A673 (cell line): ENCODE results near the gene ROR1. TPM values are rescaled to one million over a fixed set of nuclear protein-coding genes. Genes with fewer than 3 reads are reported as not detected.

Experiments used
- BruUV-seq: library from RNA; stranded (reverse); fragments of 400-500 nt; replicated peaks from 2 replicates; lab custom pipeline; 2021; lab: Mats Ljungman, UMichigan
- CTCF ChIA-PET: fragments of 300-600 bp; sonication (Branson Sonifier 250); formaldehyde crosslinking; loops from one replicate; lab custom pipeline; 2022; ENCODE audit warnings: antibody characterized with exemption; lab: Charles Lee
- POLR2A ChIA-PET: fragments of 300-600 bp; sonication (Branson Sonifier 250); formaldehyde crosslinking; loops from one replicate; lab custom pipeline; 2022; ENCODE audit warnings: antibody characterized with exemption; ENCODE audit not compliant: low non-redundant PET; lab: Charles Lee
- DNase-seq: peaks from one replicate; pipeline ENCODE4 v3.0.0-alpha.2; 2015; ENCODE audit warnings: low spot score
- H3K27ac ChIP-seq: fragments of 200-600 bp; sonication (generic); 2 replicates; pipeline ENCODE4 v1.5.1; 2016; ENCODE audit warnings: mixed run types, low read depth, mild to moderate bottlenecking, mixed read lengths, antibody characterized with exemption, low read length; ENCODE audit not compliant: poor library complexity, severe bottlenecking
- H3K27me3 ChIP-seq: fragments of 200-600 bp; sonication (generic); replicated peaks from 2 replicates; pipeline ENCODE4 v1.6.1; 2017; ENCODE audit warnings: mixed run types, low read depth, mild to moderate bottlenecking, mixed read lengths, antibody characterized with exemption, low read length; ENCODE audit not compliant: insufficient read depth, poor library complexity
- H3K36me3 ChIP-seq: fragments of 200-600 bp; sonication (generic); 2 replicates; pipeline ENCODE4 v1.6.1; 2016; ENCODE audit warnings: mixed run types, mild to moderate bottlenecking, mixed read lengths, antibody characterized with exemption, low read length; ENCODE audit not compliant: insufficient read depth, poor library complexity, severe bottlenecking
- H3K4me1 ChIP-seq: fragments of 200-600 bp; sonication (generic); 2 replicates; pipeline ENCODE4 v1.6.1; 2017; ENCODE audit warnings: mixed run types, mild to moderate bottlenecking, mixed read lengths, antibody characterized with exemption, low read length; ENCODE audit not compliant: insufficient read depth, poor library complexity, severe bottlenecking
- H3K4me3 ChIP-seq: fragments of 200-600 bp; sonication (generic); 2 replicates; pipeline ENCODE4 v1.5.1; 2016; ENCODE audit warnings: low read depth, mixed run types, mild to moderate bottlenecking, mixed read lengths, low read length; ENCODE audit not compliant: poor library complexity, severe bottlenecking
- H3K9me3 ChIP-seq: fragments of 200-600 bp; sonication (generic); 2 replicates; pipeline ENCODE4 v1.6.1; 2016; ENCODE audit warnings: mixed run types, low read depth, mild to moderate bottlenecking, mixed read lengths, antibody characterized with exemption, low read length; ENCODE audit not compliant: poor library complexity, severe bottlenecking
- EZH2 ChIP-seq: fragments of 200-600 bp; sonication (generic); IDR thresholded peaks from 2 replicates; pipeline ENCODE4 v1.6.1; 2017; ENCODE audit warnings: borderline replicate concordance, low read depth, mild to moderate bottlenecking, mixed read lengths, antibody characterized with exemption, low read length; ENCODE audit not compliant: poor library complexity, severe bottlenecking
- intact Hi-C: fragments of 100-400 bp; cut with micrococcal nuclease; formaldehyde crosslinking; loops from one replicate; pipeline ENCODE4 v1.10.0; 2022; ENCODE audit not compliant: unreplicated experiment
- total RNA-seq: library from RNA; stranded (reverse); gene quantifications from 2 replicates; pipeline ENCODE4 v1.2.3, GENCODE V29; 2021
- TF ChIP-seq, protein P1 (sequence below): fragments of 300-800, 200-600 bp; sonication (generic); conservative IDR thresholded peaks from 2 replicates; pipeline ENCODE4 v1.5.1; 2017; ENCODE audit warnings: low read depth, mild to moderate bottlenecking, antibody characterized with exemption, low read length, moderate library complexity, mixed read lengths

The ROR1 gene
- total RNA-seq, 1 experiment from 2014 or later = 7.4 TPM

DNA sequence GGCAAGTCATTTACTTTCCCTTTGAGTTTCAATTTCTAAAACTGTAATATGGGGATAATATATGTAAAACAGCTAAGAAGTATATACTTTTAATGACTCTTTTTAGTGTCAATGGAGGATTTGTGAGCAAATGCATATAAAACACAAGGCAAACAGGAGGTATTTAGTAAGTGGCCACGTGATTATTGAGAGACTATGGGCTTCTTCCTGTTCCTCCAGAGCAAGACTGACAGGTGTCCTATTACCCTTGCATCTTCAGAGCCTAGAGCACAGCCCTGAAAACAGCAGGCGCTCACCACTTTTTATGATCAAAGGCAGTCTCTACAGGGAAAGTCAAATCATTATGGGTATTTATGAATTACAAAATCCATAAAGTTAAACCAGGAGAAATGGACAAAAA lies 941 bp upstream of the ROR1 start:
- POLR2A ChIA-PET = no interaction called here
- Histone ChIP-seq H3K27me3 (no peaks in the 10 kb centered on the region), H3K36me3 (no peaks in the 10 kb centered on the region), H3K27ac (no peak overlapping the region), H3K4me1 (peaks cover 15% of the 10 kb centered on the region), H3K4me3 (no peak overlapping the region), H3K9me3 (no peaks in the 10 kb centered on the region)
- DNase-seq = no peak
- TF ChIP-seq EZH2 = no peak
- TF ChIP-seq, protein P1, sequence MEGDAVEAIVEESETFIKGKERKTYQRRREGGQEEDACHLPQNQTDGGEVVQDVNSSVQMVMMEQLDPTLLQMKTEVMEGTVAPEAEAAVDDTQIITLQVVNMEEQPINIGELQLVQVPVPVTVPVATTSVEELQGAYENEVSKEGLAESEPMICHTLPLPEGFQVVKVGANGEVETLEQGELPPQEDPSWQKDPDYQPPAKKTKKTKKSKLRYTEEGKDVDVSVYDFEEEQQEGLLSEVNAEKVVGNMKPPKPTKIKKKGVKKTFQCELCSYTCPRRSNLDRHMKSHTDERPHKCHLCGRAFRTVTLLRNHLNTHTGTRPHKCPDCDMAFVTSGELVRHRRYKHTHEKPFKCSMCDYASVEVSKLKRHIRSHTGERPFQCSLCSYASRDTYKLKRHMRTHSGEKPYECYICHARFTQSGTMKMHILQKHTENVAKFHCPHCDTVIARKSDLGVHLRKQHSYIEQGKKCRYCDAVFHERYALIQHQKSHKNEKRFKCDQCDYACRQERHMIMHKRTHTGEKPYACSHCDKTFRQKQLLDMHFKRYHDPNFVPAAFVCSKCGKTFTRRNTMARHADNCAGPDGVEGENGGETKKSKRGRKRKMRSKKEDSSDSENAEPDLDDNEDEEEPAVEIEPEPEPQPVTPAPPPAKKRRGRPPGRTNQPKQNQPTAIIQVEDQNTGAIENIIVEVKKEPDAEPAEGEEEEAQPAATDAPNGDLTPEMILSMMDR = no peak
- no TSS peak for BruUV-seq
- intact Hi-C loops = loop anchor here (5.0 to 10.0 kb wide), 2 partner anchors 144 to 362 kb away; no protein-coding TSS in a partner anchor
- CTCF ChIA-PET = no interaction called here

DNA sequence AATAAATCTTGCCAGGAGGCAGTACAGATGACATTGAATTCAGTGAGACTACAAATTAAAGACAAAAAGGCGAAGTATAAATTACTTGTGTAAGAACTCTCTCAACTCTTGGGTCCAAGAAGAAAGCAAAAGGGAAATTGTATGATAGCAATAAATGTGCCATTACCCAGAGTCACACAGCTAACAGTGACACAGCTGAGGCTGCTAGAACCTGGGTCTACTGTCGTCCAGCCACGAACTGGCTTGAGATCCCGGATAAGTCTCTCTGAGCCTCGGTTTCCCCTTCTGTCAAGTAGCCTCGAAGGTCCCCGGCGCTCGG lies 362 bp upstream of the ROR1 start:
- no peak for TF ChIP-seq EZH2
- TF ChIP-seq, protein P1 = no peak
- CTCF ChIA-PET = no interaction called here
- intact Hi-C loops = loop anchor here (5.0 to 10.0 kb wide), 2 partner anchors 144 to 361 kb away; no protein-coding TSS in a partner anchor
- H3K4me3 ChIP-seq = peak overlapping the region; percentile 80
- H3K9me3 ChIP-seq = no peaks in the 10 kb centered on the region
- no peaks in the 10 kb centered on the region for H3K36me3 ChIP-seq
- H3K27ac ChIP-seq = no peak overlapping the region
- DNase-seq = no peak
- H3K4me1 ChIP-seq = peaks cover 15% of the 10 kb centered on the region
- POLR2A ChIA-PET = no interaction called here
- H3K27me3 ChIP-seq = no peaks in the 10 kb centered on the region
- no TSS peak for BruUV-seq

DNA sequence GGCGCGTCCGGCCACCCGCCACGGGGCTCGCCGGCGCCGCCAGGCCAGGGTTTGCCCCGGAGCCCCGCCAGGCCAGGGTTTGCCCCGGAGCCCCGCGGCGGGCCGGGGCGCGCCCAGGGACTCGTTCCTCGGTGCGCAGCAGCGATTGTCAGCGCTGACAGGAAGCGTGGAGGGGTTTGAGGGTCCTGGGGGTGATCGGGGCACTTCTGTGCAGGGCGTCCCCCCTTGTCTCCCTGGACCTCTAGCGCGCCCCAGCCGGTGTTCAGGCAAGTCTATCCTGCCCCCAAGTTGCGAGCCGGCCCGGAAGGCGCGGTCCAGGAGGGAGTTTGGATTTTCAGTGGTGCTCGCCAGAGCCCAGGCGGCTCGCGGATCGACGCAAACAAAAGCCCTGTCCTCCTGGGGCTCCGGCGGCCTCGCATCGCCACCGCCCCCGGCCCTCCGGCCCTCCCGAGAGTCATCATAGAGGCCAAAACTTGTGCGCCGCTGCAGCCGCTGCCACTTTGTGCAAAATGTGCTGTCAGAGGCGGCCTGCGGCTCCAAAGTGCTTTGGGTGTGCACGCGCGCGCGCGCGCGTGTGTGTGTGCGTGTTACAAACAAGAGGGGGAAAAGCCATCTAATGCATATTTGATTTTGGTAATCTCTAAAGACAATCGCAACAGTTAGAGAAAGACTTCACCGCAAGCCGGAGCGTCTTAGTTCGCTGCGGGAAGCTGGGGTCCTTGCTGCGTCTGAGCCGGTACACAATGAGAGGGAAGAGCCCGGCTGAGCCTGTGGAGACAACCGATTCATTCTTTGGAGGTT lies 1.0 kb downstream of the ROR1 start:
- POLR2A ChIA-PET = no interaction called here
- peaks cover 23% of the 10 kb centered on the region for H3K4me1 ChIP-seq
- intact Hi-C loops = loop anchor here (5.0 to 10.0 kb wide), 3 partner anchors 83 to 360 kb away; no protein-coding TSS in a partner anchor

More for the DNA sequence above, 1.0 kb downstream of the ROR1 start:
- no peak for TF ChIP-seq EZH2
- TF ChIP-seq, protein P1 = no peak
- no peaks in the 10 kb centered on the region for H3K36me3 ChIP-seq
- DNase-seq = peak; percentile 67
- no peaks in the 10 kb centered on the region for H3K9me3 ChIP-seq
- no peaks in the 10 kb centered on the region for H3K27me3 ChIP-seq
- peak overlapping the region; percentile 45 for H3K27ac ChIP-seq
- H3K4me3 ChIP-seq = peak overlapping the region; percentile 80
- CTCF ChIA-PET = interaction anchor here (0.9 kb wide), 1 partner anchor 83 kb away, joined by 4 read pairs; no protein-coding TSS in a partner anchor
- BruUV-seq = no TSS peak
